Neural cell (in vitro differentiated cells): Measurements from ENCODE around the gene TAAR2. TPM values are rescaled to one million over a fixed set of nuclear protein-coding genes. Genes with fewer than 3 reads are reported as not detected.

Experiments
- H2AFZ ChIP-seq: fragments of 200-600, 300-800 bp; sonication (generic), shearing (Covaris generic); 2 replicates; pipeline ENCODE4 v1.6.0; 2014; ENCODE audit warnings: low read depth, mild to moderate bottlenecking, antibody characterized with exemption, low read length, moderate library complexity
- H3F3A ChIP-seq: fragments of 200-600 bp; shearing (Covaris generic); 2 replicates; pipeline ENCODE4 v1.6.1; 2016; ENCODE audit warnings: mild to moderate bottlenecking, moderate library complexity, mixed read lengths, antibody characterized with exemption, low read length; ENCODE audit not compliant: insufficient read depth, poor library complexity, severe bottlenecking
- H3K27ac ChIP-seq: fragments of 200-600, 300-800 bp; sonication (generic), shearing (Covaris generic); 2 replicates; pipeline ENCODE4 v1.5.1; 2014; ENCODE audit warnings: mild to moderate bottlenecking, low read length, moderate library complexity
- H3K27me3 ChIP-seq: fragments of 300-800, 200-600 bp; sonication (generic), shearing (Covaris generic); 2 replicates; pipeline ENCODE4 v1.6.0; 2014; ENCODE audit warnings: mild to moderate bottlenecking, low read depth, low read length, moderate library complexity; ENCODE audit not compliant: insufficient read depth
- H3K36me3 ChIP-seq: fragments of 300-800, 200-600 bp; sonication (generic), shearing (Covaris generic); 2 replicates; pipeline ENCODE4 v1.5.1; 2014; ENCODE audit warnings: mild to moderate bottlenecking, antibody characterized with exemption, low read length, moderate library complexity; ENCODE audit not compliant: insufficient read depth
- H3K4me2 ChIP-seq: fragments of 300-800, 200-600 bp; sonication (generic), shearing (Covaris generic); 2 replicates; pipeline ENCODE4 v1.6.0; 2014; ENCODE audit warnings: mild to moderate bottlenecking, low read length
- H3K4me3 ChIP-seq: fragments of 300-800, 200-600 bp; sonication (generic), shearing (Covaris generic); 2 replicates; pipeline ENCODE4 v1.5.1; 2014; ENCODE audit warnings: mild to moderate bottlenecking, low read length, moderate library complexity
- H3K79me2 ChIP-seq: fragments of 200-600 bp; shearing (Covaris generic); replicated peaks from 2 replicates; pipeline ENCODE4 v1.6.0; 2014; ENCODE audit warnings: mild to moderate bottlenecking, low read length, moderate library complexity; ENCODE audit not compliant: insufficient read depth
- H3K9ac ChIP-seq: fragments of 300-800, 200-600 bp; sonication (generic), shearing (Covaris generic); 2 replicates; pipeline ENCODE4 v1.6.1; 2016; ENCODE audit warnings: mild to moderate bottlenecking, low read length, mixed read lengths
- H3K9me2 ChIP-seq: fragments of 200-600 bp; shearing (Covaris generic); 2 replicates; pipeline ENCODE4 v1.6.1; 2016; ENCODE audit warnings: mild to moderate bottlenecking, low read length, mixed read lengths; ENCODE audit not compliant: insufficient read depth
- H3K9me3 ChIP-seq: fragments of 200-600, 300-800 bp; sonication (generic), shearing (Covaris generic); 2 replicates; pipeline ENCODE4 v1.6.1; 2016; ENCODE audit warnings: mild to moderate bottlenecking, mixed run types, low read length, moderate library complexity, mixed read lengths
- H4K20me1 ChIP-seq: fragments of 200-600 bp; shearing (Covaris generic); 2 replicates; pipeline ENCODE4 v1.6.1; 2016; ENCODE audit warnings: mild to moderate bottlenecking, mixed run types; ENCODE audit not compliant: insufficient read depth
- EZH2 ChIP-seq: fragments of 200-600, 300-800 bp; shearing (Covaris generic), sonication (generic); IDR thresholded peaks from 2 replicates; pipeline ENCODE4 v1.6.1; 2014; ENCODE audit warnings: antibody characterized with exemption, low read length, borderline replicate concordance, mild to moderate bottlenecking; ENCODE audit not compliant: insufficient read depth, poor library complexity, severe bottlenecking
- MXI1 ChIP-seq: fragments of 450-650 bp; conservative IDR thresholded peaks from 2 replicates; pipeline ENCODE4 v1.6.1; 2014; ENCODE audit warnings: antibody characterized with exemption, mild to moderate bottlenecking; ENCODE audit not compliant: poor library complexity, severe bottlenecking
- POLR2AphosphoS5 ChIP-seq: IDR thresholded peaks from 2 replicates; pipeline ENCODE4 v1.6.1; 2012
- REST ChIP-seq: IDR thresholded peaks from 2 replicates; pipeline ENCODE4 v1.6.1; 2012; ENCODE audit warnings: borderline replicate concordance
- SMC3 ChIP-seq: fragments of 450-650 bp; conservative IDR thresholded peaks from 2 replicates; pipeline ENCODE4 v1.6.1; 2014; ENCODE audit warnings: antibody characterized with exemption, mild to moderate bottlenecking, moderate library complexity; ENCODE audit not compliant: poor library complexity
- polyA plus RNA-seq: library from polyadenylated mRNA; depleted of rRNA; stranded (reverse); fragments of >200 nt; gene quantifications from 2 replicates; pipeline ENCODE4 v1.2.3, GENCODE V29; 2014
- TF ChIP-seq, protein P1 (sequence below): fragments of 450-650 bp; IDR thresholded peaks from 2 replicates; pipeline ENCODE4 v1.5.1; 2014; ENCODE audit warnings: antibody characterized with exemption, mild to moderate bottlenecking, moderate library complexity; ENCODE audit not compliant: poor library complexity, severe bottlenecking

TAAR2 gene
- polyA plus RNA-seq, 1 donor from 2014 or later = not detected

- Histone ChIP-seq H4K20me1 (no peaks in the 10 kb centered on the region), H3K9me3 (no peaks in the 10 kb centered on the region), H3K27me3 (no peaks in the 10 kb centered on the region), H2AFZ (no peak overlapping the region), H3K36me3 (no peaks in the 10 kb centered on the region), H3K4me2 (no peak overlapping the region), H3K9me2 (no peaks in the 10 kb centered on the region), H3K9ac (no peak overlapping the region), H3K4me3 (no peak overlapping the region), H3K27ac (no peak overlapping the region), H3F3A (no peaks in the 10 kb centered on the region), H3K79me2 (no peaks in the 10 kb centered on the region)
- TF ChIP-seq EZH2 = no peak
- TF ChIP-seq, protein P1, sequence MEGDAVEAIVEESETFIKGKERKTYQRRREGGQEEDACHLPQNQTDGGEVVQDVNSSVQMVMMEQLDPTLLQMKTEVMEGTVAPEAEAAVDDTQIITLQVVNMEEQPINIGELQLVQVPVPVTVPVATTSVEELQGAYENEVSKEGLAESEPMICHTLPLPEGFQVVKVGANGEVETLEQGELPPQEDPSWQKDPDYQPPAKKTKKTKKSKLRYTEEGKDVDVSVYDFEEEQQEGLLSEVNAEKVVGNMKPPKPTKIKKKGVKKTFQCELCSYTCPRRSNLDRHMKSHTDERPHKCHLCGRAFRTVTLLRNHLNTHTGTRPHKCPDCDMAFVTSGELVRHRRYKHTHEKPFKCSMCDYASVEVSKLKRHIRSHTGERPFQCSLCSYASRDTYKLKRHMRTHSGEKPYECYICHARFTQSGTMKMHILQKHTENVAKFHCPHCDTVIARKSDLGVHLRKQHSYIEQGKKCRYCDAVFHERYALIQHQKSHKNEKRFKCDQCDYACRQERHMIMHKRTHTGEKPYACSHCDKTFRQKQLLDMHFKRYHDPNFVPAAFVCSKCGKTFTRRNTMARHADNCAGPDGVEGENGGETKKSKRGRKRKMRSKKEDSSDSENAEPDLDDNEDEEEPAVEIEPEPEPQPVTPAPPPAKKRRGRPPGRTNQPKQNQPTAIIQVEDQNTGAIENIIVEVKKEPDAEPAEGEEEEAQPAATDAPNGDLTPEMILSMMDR = no peak
Observed at GRCh38 chr6:132584698-132585097, 39.4 kb downstream of the TAAR2 start.

DNA sequence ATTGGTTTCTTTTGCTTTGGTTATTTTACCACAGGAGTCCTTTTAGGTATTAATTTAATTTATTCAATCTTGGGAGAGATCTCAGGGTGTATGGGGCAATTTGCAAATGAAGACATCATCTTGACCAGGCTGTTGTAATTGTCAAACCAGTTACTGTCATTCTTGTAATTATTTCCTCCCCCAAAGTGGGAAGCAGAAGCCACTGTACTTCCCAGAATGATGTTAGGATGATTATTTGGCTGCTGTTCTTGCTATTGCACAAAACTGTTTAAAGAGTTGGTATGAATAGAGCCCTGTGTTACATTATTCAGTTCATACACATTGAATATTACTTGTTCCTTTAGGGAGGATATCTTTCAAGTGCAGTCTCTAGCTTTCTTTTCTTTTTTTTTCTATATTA, 52.3 kb downstream of the TAAR2 start:
- Histone ChIP-seq H3K9ac (no peak overlapping the region), H3K36me3 (no peaks in the 10 kb centered on the region), H3K9me3 (no peaks in the 10 kb centered on the region), H3K4me3 (no peak overlapping the region), H3K9me2 (no peaks in the 10 kb centered on the region), H4K20me1 (no peaks in the 10 kb centered on the region), H3F3A (no peaks in the 10 kb centered on the region), H3K4me2 (no peak overlapping the region), H3K79me2 (no peaks in the 10 kb centered on the region), H3K27me3 (no peaks in the 10 kb centered on the region), H2AFZ (no peak overlapping the region), H3K27ac (no peak overlapping the region)
- TF ChIP-seq REST (no peak), SMC3 (no peak), POLR2AphosphoS5 (no peak), MXI1 (no peak)
- TF ChIP-seq, protein P1 = no peak
